Kidney (tissue), 14 donors: ENCODE results near the gene MACROD2. TPM values are rescaled to one million over a fixed set of nuclear protein-coding genes. Genes with fewer than 3 reads are reported as not detected.

Source experiments
- DNase-seq, 5 donors: peaks; one replicate each; pipeline ENCODE4 v3.0.0-alpha.2; 2013 to 2020
- FAIRE-seq: peaks from 2 replicates; lab custom pipeline; 2012; peaks lifted over from hg19 to GRCh38; lab: Jason Lieb, UNC
- H3K27ac ChIP-seq, 2 donors: one replicate each; pipeline ENCODE4 v1.7.0; 2013; ENCODE audit warnings: low read depth in 2 of 2, low read length in 2 of 2, inconsistent platforms in 1 of 2
- H3K27me3 ChIP-seq: one replicate; pipeline ENCODE4 v1.7.1; 2013; ENCODE audit warnings: low read length, inconsistent platforms; ENCODE audit not compliant: control insufficient read depth, insufficient read depth
- H3K36me3 ChIP-seq, 3 donors: one replicate each; pipeline versions ENCODE4 v1.7.0 to v1.7.1; 2013; ENCODE audit warnings: low read length in 3 of 3, control low read depth in 1 of 3, inconsistent platforms in 1 of 3; ENCODE audit not compliant: insufficient read depth in 3 of 3, control insufficient read depth in 2 of 3
- H3K4me1 ChIP-seq, 3 donors: one replicate each; pipeline versions ENCODE4 v1.7.0 to v1.7.1; 2013; ENCODE audit warnings: low read length in 3 of 3, inconsistent platforms in 1 of 3, low read depth in 1 of 3; ENCODE audit not compliant: control insufficient read depth in 2 of 3, insufficient read depth in 2 of 3
- H3K4me3 ChIP-seq, 3 donors: one replicate each; pipeline versions ENCODE4 v1.7.0 to v1.8.1; 2013; ENCODE audit warnings: low read length in 3 of 3, control low read depth in 1 of 3, inconsistent platforms in 1 of 3
- H3K9ac ChIP-seq, 3 donors: one replicate each; pipeline versions ENCODE4 v1.7.0 to v1.7.1; 2013; ENCODE audit warnings: low read length in 3 of 3, control low read depth in 1 of 3, inconsistent platforms in 1 of 3
- H3K9me3 ChIP-seq, 3 donors: one replicate each; pipeline versions ENCODE4 v1.7.0 to v1.7.1; 2013; ENCODE audit warnings: low read length in 3 of 3, control low read depth in 1 of 3, inconsistent platforms in 1 of 3; ENCODE audit not compliant: control insufficient read depth in 2 of 3, insufficient read depth in 1 of 3
- CTCF ChIP-seq: IDR thresholded peaks from 3 replicates; pipeline ENCODE4 v1.5.1; 2012; ENCODE audit warnings: mild to moderate bottlenecking, moderate library complexity, borderline replicate concordance; ENCODE audit not compliant: insufficient read depth; ENCODE audit errors: extremely low read depth
- intact Hi-C: fragments of 100-400 bp; cut with DNase I; formaldehyde crosslinking; loops from one replicate; pipeline ENCODE4 v1.11.1; 2022
- polyA plus RNA-seq: library from polyadenylated mRNA; stranded (reverse); fragments of 350-450 nt; fragmentation: Illumina TruSeq; extraction: RNeasy Lipid Tissue Mini Kit (QIAGEN cat#74804); gene quantifications from one replicate; pipeline ENCODE4 v1.2.3, GENCODE V29; 2014; ENCODE audit warnings: low read depth, low replicate concordance; ENCODE audit not compliant: insufficient read depth
- total RNA-seq: library from RNA; stranded (reverse); fragmentation: NEBNext Ultra II Directional; extraction: Animal tissue kit (Norgen Biotek cat#: 25700); gene quantifications from one replicate; pipeline ENCODE4 v1.2.1, GENCODE V29; 2021
- donor health status: control.
- donor health status: control.
- donor health status: control.
- donor health status: control.
- donor health status: control.
- donor health status: DM: yes; HTN: yes; CAD: no.
- donor health status: Normal renal cell carcinoma (clear cell type).

Gene MACROD2
- total and polyA plus RNA-seq, 2 donors from 2014 or later, result 3.0 to 10.0 TPM

GRCh38 chr20:15224199-15224598 lies 1228.9 kb downstream of the MACROD2 start:
- TF ChIP-seq CTCF, result no peak
- no peak for DNase-seq
- Histone ChIP-seq H3K36me3 (no peaks in the 10 kb centered on the region), H3K27me3 (no peaks in the 10 kb centered on the region), H3K9me3 (no peaks in the 10 kb centered on the region), H3K4me1 (no peaks in the 10 kb centered on the region), H3K27ac (no peak overlapping the region), H3K4me3 (no peak overlapping the region), H3K9ac (no peak overlapping the region)
- FAIRE-seq, result no peak
- intact Hi-C loops, result no loop called here

DNA sequence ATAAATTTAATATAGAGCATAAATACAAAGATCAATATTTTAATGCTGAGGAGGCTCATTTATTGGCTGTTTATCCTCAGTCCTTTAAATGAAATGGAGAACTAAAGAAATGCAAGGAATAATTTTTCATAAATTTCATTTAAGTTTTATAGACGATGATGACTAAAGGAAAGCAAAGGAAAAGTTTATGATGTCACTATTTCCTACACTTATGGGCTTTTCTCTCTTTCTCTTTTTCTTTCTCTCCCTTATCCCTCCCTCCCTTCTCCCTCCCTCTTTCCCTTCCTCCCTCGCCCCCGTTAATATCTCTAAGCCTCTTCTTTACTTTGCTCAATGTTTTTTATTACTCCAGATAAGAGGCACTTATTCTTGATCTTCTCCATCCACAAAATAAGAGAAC lies 1231.8 kb downstream of the MACROD2 start:
- no peak for DNase-seq
- intact Hi-C loops, result no loop called here
- no peak for FAIRE-seq
- Histone ChIP-seq H3K4me1 (no peaks in the 10 kb centered on the region), H3K9ac (no peak overlapping the region), H3K27me3 (no peaks in the 10 kb centered on the region), H3K9me3 (peaks cover 0 to 5% (median 0%) of the 10 kb centered on the region in 3 donors), H3K36me3 (no peaks in the 10 kb centered on the region), H3K27ac (no peak overlapping the region), H3K4me3 (no peak overlapping the region)
- TF ChIP-seq CTCF, result no peak

GRCh38 chr20:15232243-15232642 lies 1236.9 kb downstream of the MACROD2 start:
- no peaks in the 10 kb centered on the region for H3K36me3 ChIP-seq
- intact Hi-C loops, result no loop called here
- TF ChIP-seq CTCF, result no peak
- FAIRE-seq (no peak), DNase-seq (no peak)
- H3K9me3 ChIP-seq, result peaks cover 0 to 5% (median 0%) of the 10 kb centered on the region in 3 donors
- no peak overlapping the region for H3K4me3 ChIP-seq
- no peaks in the 10 kb centered on the region for H3K4me1 ChIP-seq
- no peak overlapping the region for H3K27ac ChIP-seq
- H3K9ac ChIP-seq, result no peak overlapping the region
- H3K27me3 ChIP-seq, result no peaks in the 10 kb centered on the region
